CD4-positive, alpha-beta T cell treated with Interleukin-10 for 1 hour (primary cell): ENCODE measurements around the gene PLCH1.

Experiments
- DNase-seq: peaks from one replicate; pipeline ENCODE4 v3.0.0-alpha.2; 2020

PLCH1 gene

GRCh38 chr3:155327871-155328270, 417.0 kb downstream of the PLCH1 start:
- no peak for DNase-seq

DNA sequence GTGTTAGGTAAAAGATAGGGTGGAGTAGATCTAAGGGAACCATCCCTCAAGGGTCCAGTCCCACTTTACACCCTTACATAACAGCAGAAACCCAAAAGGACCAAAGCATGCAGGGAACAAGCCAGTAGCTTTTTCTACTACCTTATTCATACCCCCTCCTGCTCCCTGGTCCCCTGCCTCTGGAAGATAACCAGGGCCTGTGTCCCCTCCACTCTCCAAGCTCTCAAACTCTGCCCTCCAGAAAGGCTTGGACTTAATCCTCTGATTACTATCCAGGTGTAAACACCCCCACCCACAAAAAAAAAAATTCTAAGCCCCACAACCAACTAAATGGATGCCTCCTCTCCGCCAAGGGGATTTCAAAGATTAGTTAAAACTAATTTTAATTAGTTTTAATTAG, 417.4 kb downstream of the PLCH1 start:
- DNase-seq = no peak

DNA sequence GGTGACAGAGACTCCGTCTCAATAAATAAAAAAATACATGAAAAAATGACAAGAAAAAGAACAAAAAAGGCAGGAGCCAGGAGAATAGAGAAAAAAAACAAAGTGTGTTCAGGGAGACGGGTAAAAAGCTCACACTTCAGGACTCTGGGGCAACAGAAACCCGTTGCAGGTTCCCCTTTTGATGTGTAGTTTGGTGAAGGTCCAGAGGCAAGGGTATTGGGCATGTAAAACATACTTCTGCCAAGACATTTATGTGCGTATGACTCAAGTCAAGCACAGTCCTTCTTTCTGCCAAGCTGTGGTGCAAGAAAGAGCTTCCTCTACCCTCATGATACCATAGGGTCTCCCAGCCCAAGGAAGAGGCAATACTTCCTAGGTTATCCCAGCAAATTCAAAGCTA, 418.0 kb downstream of the PLCH1 start:
- no peak for DNase-seq

- DNase-seq = no peak
These were observed 418.6 kb downstream of the PLCH1 start for GRCh38 chr3:155326244-155326643.
